Type B pancreatic cell (in vitro differentiated cells): ENCODE data around the gene VIT. TPM values are rescaled to one million over a fixed set of nuclear protein-coding genes. Genes with fewer than 3 reads are reported as not detected.

Source experiments
- DNase-seq: peaks from one replicate; pipeline ENCODE4 v3.0.0; 2021; ENCODE audit warnings: mixed read lengths; ENCODE audit not compliant: unreplicated experiment; ENCODE audit errors: extremely low spot score
- H3K27ac Mint-ChIP-seq: 2 replicates; pipeline ENCODE4 v1.8.0; 2021; ENCODE audit warnings: mild to moderate bottlenecking, mixed read lengths
- H3K27me3 Mint-ChIP-seq: 2 replicates; pipeline ENCODE4 v1.8.0; 2021; ENCODE audit warnings: mixed read lengths
- H3K36me3 Mint-ChIP-seq: 2 replicates; pipeline ENCODE4 v1.8.0; 2021; ENCODE audit warnings: mixed read lengths
- H3K4me1 Mint-ChIP-seq: one replicate; pipeline ENCODE4 v1.8.0; 2021; ENCODE audit warnings: mixed read lengths; ENCODE audit not compliant: unreplicated experiment
- H3K4me3 Mint-ChIP-seq: 2 replicates; pipeline ENCODE4 v1.8.0; 2021; ENCODE audit warnings: mild to moderate bottlenecking, mixed read lengths
- H3K9me3 Mint-ChIP-seq: 2 replicates; pipeline ENCODE4 v1.8.0; 2021; ENCODE audit warnings: mixed read lengths
- total RNA-seq: library from RNA; stranded (reverse); gene quantifications from 2 replicates; pipeline ENCODE4 v1.2.1, GENCODE V29; 2021; ENCODE audit warnings: low replicate concordance
- TF ChIP-seq, protein P1 (sequence below): fragments of 200-600 bp; sonication (generic); conservative IDR thresholded peaks from 2 replicates; pipeline ENCODE4 v1.5.0; 2021; ENCODE audit warnings: antibody characterized with exemption, mild to moderate bottlenecking

Gene VIT
- total RNA-seq, 1 donor from 2014 or later: 1.2 TPM

DNA sequence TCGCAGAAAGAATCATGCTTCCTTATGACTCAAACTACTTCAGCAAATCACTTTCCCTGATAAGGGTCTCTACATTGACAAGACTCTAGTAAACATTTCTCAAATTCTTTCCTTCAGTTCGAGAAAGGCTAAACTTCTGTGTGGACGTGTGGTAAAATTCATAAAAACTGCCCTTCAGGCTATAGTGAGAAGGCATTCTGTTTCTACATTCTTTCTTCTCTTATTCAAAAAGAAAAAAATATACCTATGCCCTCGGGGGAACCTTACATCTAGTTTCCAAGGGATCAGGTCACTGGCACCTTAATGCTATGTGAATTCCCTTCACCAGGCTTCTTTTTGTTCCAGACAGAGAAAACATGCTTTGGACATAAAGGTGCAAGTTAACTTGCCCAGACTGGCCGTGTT, 4.9 kb downstream of the VIT start:
- no peak for DNase-seq
- Mint-ChIP-seq H3K9me3 (no peaks in the 10 kb centered on the region), H3K27ac (peak overlapping the region; percentile 32), H3K36me3 (peaks cover 3% of the 10 kb centered on the region), H3K27me3 (peaks cover 22% of the 10 kb centered on the region), H3K4me1 (peaks cover 28% of the 10 kb centered on the region), H3K4me3 (peak overlapping the region; percentile 18)
- TF ChIP-seq, protein P1, sequence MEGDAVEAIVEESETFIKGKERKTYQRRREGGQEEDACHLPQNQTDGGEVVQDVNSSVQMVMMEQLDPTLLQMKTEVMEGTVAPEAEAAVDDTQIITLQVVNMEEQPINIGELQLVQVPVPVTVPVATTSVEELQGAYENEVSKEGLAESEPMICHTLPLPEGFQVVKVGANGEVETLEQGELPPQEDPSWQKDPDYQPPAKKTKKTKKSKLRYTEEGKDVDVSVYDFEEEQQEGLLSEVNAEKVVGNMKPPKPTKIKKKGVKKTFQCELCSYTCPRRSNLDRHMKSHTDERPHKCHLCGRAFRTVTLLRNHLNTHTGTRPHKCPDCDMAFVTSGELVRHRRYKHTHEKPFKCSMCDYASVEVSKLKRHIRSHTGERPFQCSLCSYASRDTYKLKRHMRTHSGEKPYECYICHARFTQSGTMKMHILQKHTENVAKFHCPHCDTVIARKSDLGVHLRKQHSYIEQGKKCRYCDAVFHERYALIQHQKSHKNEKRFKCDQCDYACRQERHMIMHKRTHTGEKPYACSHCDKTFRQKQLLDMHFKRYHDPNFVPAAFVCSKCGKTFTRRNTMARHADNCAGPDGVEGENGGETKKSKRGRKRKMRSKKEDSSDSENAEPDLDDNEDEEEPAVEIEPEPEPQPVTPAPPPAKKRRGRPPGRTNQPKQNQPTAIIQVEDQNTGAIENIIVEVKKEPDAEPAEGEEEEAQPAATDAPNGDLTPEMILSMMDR: peak; percentile 57

GRCh38 chr2:36701918-36702317, 5.4 kb downstream of the VIT start:
- Mint-ChIP-seq H3K36me3 (peaks cover 3% of the 10 kb centered on the region), H3K9me3 (no peaks in the 10 kb centered on the region), H3K4me1 (peaks cover 26% of the 10 kb centered on the region), H3K4me3 (no peak overlapping the region), H3K27me3 (peaks cover 22% of the 10 kb centered on the region), H3K27ac (peak overlapping the region; percentile 32)
- DNase-seq: no peak
- TF ChIP-seq, protein P1: no peak

- Mint-ChIP-seq H3K27ac (no peak overlapping the region), H3K4me1 (peaks cover 26% of the 10 kb centered on the region), H3K36me3 (peaks cover 3% of the 10 kb centered on the region), H3K27me3 (peaks cover 22% of the 10 kb centered on the region), H3K9me3 (no peaks in the 10 kb centered on the region), H3K4me3 (no peak overlapping the region)
- DNase-seq: no peak
- TF ChIP-seq, protein P1: no peak
Measured at GRCh38 chr2:36702781-36703180, 6.3 kb downstream of the VIT start.

GRCh38 chr2:36704475-36705150, 8.1 kb downstream of the VIT start:
- H3K36me3 Mint-ChIP-seq: peaks cover 3% of the 10 kb centered on the region
- no peak overlapping the region for H3K27ac Mint-ChIP-seq
- DNase-seq: no peak
- peaks cover 20% of the 10 kb centered on the region for H3K27me3 Mint-ChIP-seq
- H3K4me3 Mint-ChIP-seq: no peak overlapping the region
- TF ChIP-seq, protein P1: no peak
- peaks cover 8% of the 10 kb centered on the region for H3K9me3 Mint-ChIP-seq
- H3K4me1 Mint-ChIP-seq: peaks cover 36% of the 10 kb centered on the region

DNA sequence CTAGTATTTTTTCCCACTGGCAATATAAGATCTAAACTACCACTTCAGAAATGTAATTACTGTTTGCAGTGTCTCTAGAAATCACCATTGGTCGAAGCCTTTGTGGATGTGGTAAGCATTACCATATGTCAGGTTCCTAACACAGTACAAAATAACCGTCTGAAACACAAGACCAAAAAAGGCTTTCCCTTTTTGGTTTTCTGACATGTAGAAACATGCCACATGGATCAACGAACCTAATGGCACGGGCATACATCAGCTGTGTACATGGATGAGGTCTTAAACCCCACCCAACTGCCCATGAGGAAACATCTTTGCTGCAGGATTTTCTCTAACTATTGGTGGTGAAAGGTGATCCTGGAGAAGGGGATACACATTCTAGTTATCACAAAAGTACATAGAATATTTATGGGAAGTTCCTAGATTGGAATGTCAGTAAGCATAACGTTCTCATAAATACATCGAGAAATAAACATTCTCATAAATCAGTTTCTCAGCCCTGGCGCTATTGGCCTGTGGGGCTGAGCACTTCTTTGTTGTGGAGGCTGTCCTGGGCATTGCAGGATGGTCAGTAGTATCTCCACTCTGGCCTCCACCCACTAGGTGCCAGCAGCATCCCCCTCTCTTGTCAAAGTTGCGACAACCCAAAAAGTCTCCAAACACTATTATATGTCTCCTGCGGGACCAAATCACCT, 9.0 kb downstream of the VIT start:
- peaks cover 8% of the 10 kb centered on the region for H3K9me3 Mint-ChIP-seq
- H3K4me1 Mint-ChIP-seq: peaks cover 36% of the 10 kb centered on the region
- no peak overlapping the region for H3K4me3 Mint-ChIP-seq
- peaks cover 3% of the 10 kb centered on the region for H3K36me3 Mint-ChIP-seq
- H3K27me3 Mint-ChIP-seq: peaks cover 22% of the 10 kb centered on the region
- DNase-seq: no peak
- no peak overlapping the region for H3K27ac Mint-ChIP-seq
- TF ChIP-seq, protein P1: no peak
